Ammon's horn (tissue), 1 donor: ENCODE data around the gene PIK3R3.
A peak's percentile ranks its signal among the peaks of the same experiment; 100 is the strongest.

Experiments used
- DNase-seq: peaks from one replicate; pipeline ENCODE4 v3.0.0-alpha.2; 2016; ENCODE audit warnings: low spot score

The PIK3R3 gene

GRCh38 chr1:46026531-46026930 is 105.9 kb downstream of the PIK3R3 start:
- no peak for DNase-seq

GRCh38 chr1:46021046-46021996 is 111.1 kb downstream of the PIK3R3 start:
- DNase-seq, result no peak

- DNase-seq, result no peak
Observed at GRCh38 chr1:46020010-46020409, 112.4 kb downstream of the PIK3R3 start.

- no peak for DNase-seq
Observed at GRCh38 chr1:46019348-46019747, 113.1 kb downstream of the PIK3R3 start.

- DNase-seq, result peak; percentile 30
Observed at GRCh38 chr1:46017876-46018503, 114.4 kb downstream of the PIK3R3 start.

GRCh38 chr1:46013581-46013980 is 118.8 kb downstream of the PIK3R3 start:
- DNase-seq, result no peak

- no peak for DNase-seq
Observed at GRCh38 chr1:46012236-46012635, 120.2 kb downstream of the PIK3R3 start.

GRCh38 chr1:46011121-46011695 is 121.2 kb downstream of the PIK3R3 start:
- no peak for DNase-seq

GRCh38 chr1:46010611-46011010 is 121.8 kb downstream of the PIK3R3 start:
- DNase-seq, result no peak

GRCh38 chr1:46008585-46008984 is 123.8 kb downstream of the PIK3R3 start:
- no peak for DNase-seq

- DNase-seq, result no peak
Observed at GRCh38 chr1:46005594-46005993, 126.8 kb downstream of the PIK3R3 start.

- DNase-seq, result no peak
Observed at GRCh38 chr1:46004492-46004891, 127.9 kb downstream of the PIK3R3 start.

- no peak for DNase-seq
Observed at GRCh38 chr1:46003315-46003714, 129.1 kb downstream of the PIK3R3 start.

- no peak for DNase-seq
Observed at GRCh38 chr1:46002551-46003150, 129.8 kb downstream of the PIK3R3 start.

- DNase-seq, result no peak
Observed at GRCh38 chr1:46001081-46001785, 131.2 kb downstream of the PIK3R3 start.

GRCh38 chr1:45999507-45999906 is 132.9 kb downstream of the PIK3R3 start:
- DNase-seq, result no peak

GRCh38 chr1:45998020-45998617 is 134.3 kb downstream of the PIK3R3 start:
- DNase-seq, result no peak

GRCh38 chr1:45995298-45995697 is 137.1 kb downstream of the PIK3R3 start:
- no peak for DNase-seq

- no peak for DNase-seq
Observed at GRCh38 chr1:45994423-45994822, 138.0 kb downstream of the PIK3R3 start.
